ENCODE data around the gene STYXL1.

Gene STYXL1

DNA sequence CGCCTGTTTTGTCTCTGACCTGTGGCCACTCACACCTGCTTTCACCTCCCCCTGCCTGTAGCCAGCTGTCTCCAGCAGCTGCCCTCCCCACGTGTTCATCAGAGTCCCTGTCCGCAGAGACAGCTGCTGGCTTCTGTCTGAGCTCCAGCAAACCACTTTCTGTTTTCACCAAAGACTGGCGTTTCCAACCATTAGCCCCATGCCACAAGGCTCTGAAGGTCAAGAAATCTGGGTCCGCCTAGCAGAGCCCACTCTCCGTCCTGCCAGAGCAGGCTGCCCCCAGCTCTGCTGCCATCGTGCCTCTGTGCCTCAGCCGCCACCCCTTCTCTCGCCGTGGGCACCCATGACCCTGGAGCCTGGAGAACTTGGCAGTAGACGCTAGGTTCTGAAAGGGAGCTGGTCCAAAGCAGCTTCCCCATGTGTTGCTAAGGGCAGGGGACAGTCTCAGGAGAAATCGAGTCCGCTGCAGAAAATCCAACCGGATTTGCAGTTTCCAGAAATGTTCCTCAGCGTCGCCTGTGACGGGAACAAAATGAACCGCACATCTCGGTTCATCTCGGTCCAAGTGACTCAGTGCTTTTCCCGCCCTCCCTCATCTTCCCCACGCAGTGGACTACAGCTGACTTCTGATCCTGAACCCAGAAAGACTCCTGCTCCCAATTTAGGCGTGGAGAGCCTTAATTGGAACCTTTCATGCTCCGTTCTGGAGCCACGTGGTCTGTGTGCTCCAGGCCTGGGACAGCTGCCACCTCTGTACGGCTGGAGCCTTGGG, 81.4 kb downstream of the STYXL1 start:
- H3K36me3 ChIP-seq, result peaks cover 3% of the 10 kb centered on the region
- peak; percentile 70 for DNase-seq

GRCh38 chr7:75965617-75966016, 82.2 kb downstream of the STYXL1 start:
- Histone ChIP-seq H3K4me3 (ENCODE audit: low read depth, low read length) (no peak overlapping the region), H3K36me3 (peaks cover 3% of the 10 kb centered on the region), H3K27me3 (no peaks in the 10 kb centered on the region), H3K4me1 (peaks cover 31% of the 10 kb centered on the region), H3K9me3 (no peaks in the 10 kb centered on the region)
- no peak for DNase-seq
- no peak for TF ChIP-seq CTCF (IDR thresholded peaks at IDR 0.05; ENCODE audit: low read depth, low read length)

More for the DNA sequence above, 81.4 kb downstream of the STYXL1 start:
- H3K27me3 ChIP-seq, result no peaks in the 10 kb centered on the region
- H3K4me1 ChIP-seq, result peaks cover 31% of the 10 kb centered on the region
- no peak overlapping the region for H3K4me3 ChIP-seq (ENCODE audit: low read depth, low read length)
- TF ChIP-seq CTCF (IDR thresholded peaks at IDR 0.05; ENCODE audit: low read depth, low read length), result no peak
- no peaks in the 10 kb centered on the region for H3K9me3 ChIP-seq

DNA sequence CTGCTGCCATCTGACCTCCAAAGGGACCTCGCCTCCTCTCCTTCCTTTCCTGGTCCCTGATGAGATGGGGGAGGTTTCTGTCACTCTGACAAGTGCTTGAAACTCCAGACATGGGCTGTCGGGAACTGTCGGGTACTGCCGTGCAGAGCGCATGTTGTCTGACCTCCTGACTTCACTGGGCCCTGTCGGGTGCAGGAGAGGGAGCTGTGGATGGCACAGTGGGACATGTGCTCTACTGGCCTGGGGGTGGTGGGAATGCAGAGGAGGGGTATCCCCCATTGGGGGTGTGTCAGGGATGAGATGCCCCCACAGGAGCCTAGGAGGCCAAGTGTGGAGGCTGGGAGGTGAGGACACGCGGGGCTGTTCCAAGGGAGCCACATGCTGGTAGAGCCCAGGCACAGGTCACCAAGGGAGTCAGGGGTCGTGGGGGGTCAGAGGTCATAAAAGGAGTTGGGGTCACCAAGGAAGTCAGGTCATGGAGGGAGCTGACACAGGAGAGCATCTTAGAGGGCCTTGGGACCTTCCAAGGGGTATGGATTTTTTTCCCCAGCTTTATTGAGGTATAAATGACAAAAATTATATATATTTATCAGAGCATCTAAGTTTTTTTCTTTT, 84.3 kb downstream of the STYXL1 start:
- H3K4me1 ChIP-seq, result peaks cover 26% of the 10 kb centered on the region
- H3K9me3 ChIP-seq, result no peaks in the 10 kb centered on the region
- H3K36me3 ChIP-seq, result peaks cover 7% of the 10 kb centered on the region
- no peak for TF ChIP-seq CTCF (IDR thresholded peaks at IDR 0.05; ENCODE audit: low read depth, low read length)
- H3K4me3 ChIP-seq (ENCODE audit: low read depth, low read length), result no peak overlapping the region
- no peaks in the 10 kb centered on the region for H3K27me3 ChIP-seq
- no peak for DNase-seq

- H3K36me3 ChIP-seq, result peaks cover 5% of the 10 kb centered on the region
- H3K4me3 ChIP-seq (ENCODE audit: low read depth, low read length), result no peak overlapping the region
- no peaks in the 10 kb centered on the region for H3K9me3 ChIP-seq
- no peaks in the 10 kb centered on the region for H3K27me3 ChIP-seq
- TF ChIP-seq CTCF (IDR thresholded peaks at IDR 0.05; ENCODE audit: low read depth, low read length), result no peak
- DNase-seq, result no peak
- peaks cover 26% of the 10 kb centered on the region for H3K4me1 ChIP-seq
Observed at GRCh38 chr7:75962607-75963380, 85.0 kb downstream of the STYXL1 start.

GRCh38 chr7:75961218-75961617, 86.6 kb downstream of the STYXL1 start:
- Histone ChIP-seq H3K27me3 (no peaks in the 10 kb centered on the region), H3K4me3 (ENCODE audit: low read depth, low read length) (no peak overlapping the region), H3K4me1 (peaks cover 16% of the 10 kb centered on the region), H3K36me3 (peaks cover 7% of the 10 kb centered on the region; the same call in 1 of the 2 replicates), H3K9me3 (no peaks in the 10 kb centered on the region)
- no peak for DNase-seq
- peak; percentile 32 for TF ChIP-seq CTCF (IDR thresholded peaks at IDR 0.05; ENCODE audit: low read depth, low read length)
